IPS DF 4.7 (cell line): ENCODE results near the gene ADAMTSL1.
"Not testable (repeated sequence)": the region's sequence is repeated elsewhere in the genome, so short reads cannot be mapped to it uniquely, and the experiment has no call there.

Experiments used
- DNase-seq: peaks from one replicate; pipeline ENCODE4 v3.0.0-alpha.2; 2013; ENCODE audit warnings: low spot score; ENCODE audit errors: extremely low read depth

The ADAMTSL1 gene

GRCh38 chr9:18849890-18850677 lies 376.1 kb downstream of the ADAMTSL1 start:
- no peak for DNase-seq

- DNase-seq: no peak
These were observed 377.3 kb downstream of the ADAMTSL1 start for GRCh38 chr9:18851069-18851795.

- no peak for DNase-seq
These were observed 381.7 kb downstream of the ADAMTSL1 start for GRCh38 chr9:18855656-18856055.

GRCh38 chr9:18857334-18857733 lies 383.4 kb downstream of the ADAMTSL1 start:
- DNase-seq: no peak

GRCh38 chr9:18857769-18858168 lies 383.8 kb downstream of the ADAMTSL1 start:
- no peak for DNase-seq

- DNase-seq: no peak
These were observed 387.9 kb downstream of the ADAMTSL1 start for GRCh38 chr9:18861609-18862544.

GRCh38 chr9:18863791-18864190 lies 389.8 kb downstream of the ADAMTSL1 start:
- DNase-seq: no peak

GRCh38 chr9:18864516-18864915 lies 390.6 kb downstream of the ADAMTSL1 start:
- DNase-seq: no peak

GRCh38 chr9:18865542-18865941 lies 391.6 kb downstream of the ADAMTSL1 start:
- no peak for DNase-seq

- no peak for DNase-seq
These were observed 392.3 kb downstream of the ADAMTSL1 start for GRCh38 chr9:18866121-18866831.

GRCh38 chr9:18869725-18870124 lies 395.8 kb downstream of the ADAMTSL1 start:
- DNase-seq: no peak

GRCh38 chr9:18874069-18874468 lies 400.1 kb downstream of the ADAMTSL1 start:
- DNase-seq: no peak

- DNase-seq: not testable (repeated sequence)
These were observed 401.0 kb downstream of the ADAMTSL1 start for GRCh38 chr9:18874990-18875389.

- DNase-seq: no peak
These were observed 404.0 kb downstream of the ADAMTSL1 start for GRCh38 chr9:18877984-18878383.

GRCh38 chr9:18881758-18882157 lies 407.8 kb downstream of the ADAMTSL1 start:
- no peak for DNase-seq

GRCh38 chr9:18887546-18887945 lies 413.6 kb downstream of the ADAMTSL1 start:
- no peak for DNase-seq

GRCh38 chr9:18888290-18888689 lies 414.3 kb downstream of the ADAMTSL1 start:
- DNase-seq: no peak

- DNase-seq: no peak
These were observed 415.6 kb downstream of the ADAMTSL1 start for GRCh38 chr9:18889550-18889949.

GRCh38 chr9:18890372-18890771 lies 416.4 kb downstream of the ADAMTSL1 start:
- DNase-seq: no peak

- no peak for DNase-seq
These were observed 418.2 kb downstream of the ADAMTSL1 start for GRCh38 chr9:18891946-18892670.
